MM.1S (cell line): ENCODE results near the gene KRTAP29-1.

ENCODE experiments used
- DNase-seq: peaks from one replicate; pipeline ENCODE4 v3.0.0-alpha.2; 2015
- H2AFZ ChIP-seq: fragments of 300-600 bp; sonication (generic); 2 replicates; pipeline ENCODE4 v1.6.0; 2016; ENCODE audit warnings: antibody characterized with exemption, low read length
- H3F3A ChIP-seq: fragments of 300-600 bp; sonication (generic); 2 replicates; pipeline ENCODE4 v1.6.1; 2016; ENCODE audit warnings: mild to moderate bottlenecking, antibody characterized with exemption, low read length, moderate library complexity, mixed read lengths; ENCODE audit not compliant: insufficient read depth
- H3K27ac ChIP-seq: fragments of 300-600 bp; sonication (generic); 2 replicates; pipeline ENCODE4 v1.5.1; 2016; ENCODE audit warnings: mild to moderate bottlenecking, low read length
- H3K27me3 ChIP-seq: fragments of 300-600 bp; sonication (generic); replicated peaks from 2 replicates; pipeline ENCODE4 v1.6.0; 2016; ENCODE audit warnings: low read length; ENCODE audit not compliant: insufficient read depth
- H3K36me3 ChIP-seq: fragments of 300-600 bp; sonication (generic); replicated peaks from 2 replicates; pipeline ENCODE4 v1.6.1; 2016; ENCODE audit warnings: mild to moderate bottlenecking, low read length, mixed read lengths; ENCODE audit not compliant: insufficient read depth
- H3K4me1 ChIP-seq: fragments of 300-600 bp; sonication (generic); 2 replicates; pipeline ENCODE4 v1.6.1; 2016; ENCODE audit warnings: low read length, mixed read lengths
- H3K4me2 ChIP-seq: fragments of 300-600 bp; sonication (generic); 2 replicates; pipeline ENCODE4 v1.6.0; 2016; ENCODE audit warnings: low read depth, low read length
- H3K4me3 ChIP-seq: fragments of 300-600 bp; sonication (generic); 2 replicates; pipeline ENCODE4 v1.5.1; 2016; ENCODE audit warnings: low read length, mixed read lengths
- H3K79me2 ChIP-seq: fragments of 300-600 bp; sonication (generic); 2 replicates; pipeline ENCODE4 v1.6.1; 2016; ENCODE audit warnings: mixed run types, low read length, mixed read lengths
- H3K9ac ChIP-seq: fragments of 300-600 bp; sonication (generic); 2 replicates; pipeline ENCODE4 v1.6.1; 2016; ENCODE audit warnings: low read length, mixed read lengths
- H3K9me2 ChIP-seq: fragments of 300-600 bp; sonication (generic); replicated peaks from 2 replicates; pipeline ENCODE4 v1.6.1; 2016; ENCODE audit warnings: mild to moderate bottlenecking, low read length, mixed read lengths; ENCODE audit not compliant: insufficient read depth
- H3K9me3 ChIP-seq: fragments of 300-600 bp; sonication (generic); replicated peaks from 2 replicates; pipeline ENCODE4 v1.6.1; 2016; ENCODE audit warnings: mild to moderate bottlenecking, low read length, mixed read lengths; ENCODE audit not compliant: insufficient read depth
- H4K20me1 ChIP-seq: fragments of 300-600 bp; sonication (generic); 2 replicates; pipeline ENCODE4 v1.6.1; 2016; ENCODE audit warnings: mild to moderate bottlenecking, low read length, moderate library complexity, mixed read lengths; ENCODE audit not compliant: insufficient read depth
- CTCF ChIP-seq: fragments of 300-600 bp; sonication (generic); IDR thresholded peaks from 2 replicates; pipeline ENCODE4 v1.5.1; 2016; ENCODE audit warnings: antibody characterized with exemption, low read length, mixed read lengths
- EZH2 ChIP-seq: fragments of 300-600 bp; sonication (generic); optimal IDR thresholded peaks from 2 replicates; pipeline ENCODE3; 2017; ENCODE audit warnings: low read depth, mild to moderate bottlenecking, antibody characterized with exemption, low read length, mixed read lengths
- EZH2phosphoT487 ChIP-seq: fragments of 300-600 bp; sonication (generic); IDR thresholded peaks from 2 replicates; pipeline ENCODE4 v1.6.1; 2018; ENCODE audit warnings: antibody characterized with exemption, low read length

KRTAP29-1 gene

GRCh38 chr17:41294016-41294415 lies 8.6 kb downstream of the KRTAP29-1 start:
- TF ChIP-seq EZH2phosphoT487: no peak
- no peak for TF ChIP-seq EZH2
- TF ChIP-seq CTCF: no peak
- Histone ChIP-seq H3K4me3 (no peak overlapping the region), H3F3A (no peaks in the 10 kb centered on the region), H2AFZ (no peak overlapping the region), H3K27ac (no peak overlapping the region), H3K27me3 (no peaks in the 10 kb centered on the region), H3K9me3 (no peaks in the 10 kb centered on the region), H3K36me3 (no peaks in the 10 kb centered on the region), H3K4me1 (no peaks in the 10 kb centered on the region), H3K9ac (no peak overlapping the region), H3K79me2 (no peaks in the 10 kb centered on the region), H3K9me2 (no peaks in the 10 kb centered on the region), H4K20me1 (no peaks in the 10 kb centered on the region), H3K4me2 (no peak overlapping the region)
- no peak for DNase-seq

GRCh38 chr17:41287050-41287449 lies 15.6 kb downstream of the KRTAP29-1 start:
- Histone ChIP-seq H3K36me3 (no peaks in the 10 kb centered on the region), H3F3A (no peaks in the 10 kb centered on the region), H3K9me2 (no peaks in the 10 kb centered on the region), H3K27me3 (no peaks in the 10 kb centered on the region), H4K20me1 (no peaks in the 10 kb centered on the region), H3K9ac (no peak overlapping the region), H3K9me3 (no peaks in the 10 kb centered on the region), H3K27ac (no peak overlapping the region), H3K79me2 (no peaks in the 10 kb centered on the region), H2AFZ (no peak overlapping the region), H3K4me1 (no peaks in the 10 kb centered on the region), H3K4me3 (no peak overlapping the region), H3K4me2 (no peak overlapping the region)
- DNase-seq: no peak
- TF ChIP-seq EZH2phosphoT487: no peak
- no peak for TF ChIP-seq CTCF
- TF ChIP-seq EZH2: no peak

GRCh38 chr17:41284546-41284945 lies 18.1 kb downstream of the KRTAP29-1 start:
- DNase-seq: no peak
- Histone ChIP-seq H2AFZ (no peak overlapping the region), H3K9ac (no peak overlapping the region), H3F3A (no peaks in the 10 kb centered on the region), H3K4me1 (no peaks in the 10 kb centered on the region), H3K79me2 (no peaks in the 10 kb centered on the region), H3K27me3 (no peaks in the 10 kb centered on the region), H3K9me2 (no peaks in the 10 kb centered on the region), H3K9me3 (no peaks in the 10 kb centered on the region), H3K27ac (no peak overlapping the region), H4K20me1 (no peaks in the 10 kb centered on the region), H3K4me3 (no peak overlapping the region), H3K36me3 (no peaks in the 10 kb centered on the region), H3K4me2 (no peak overlapping the region)
- no peak for TF ChIP-seq EZH2
- no peak for TF ChIP-seq CTCF
- TF ChIP-seq EZH2phosphoT487: no peak
